Cerebellar cortex (tissue), 1 donor: ENCODE results near the gene ZNF687.

Experiments used
- DNase-seq: peaks from one replicate; pipeline ENCODE4 v3.0.0-alpha.2; 2015; ENCODE audit warnings: low spot score

ZNF687 gene

DNA sequence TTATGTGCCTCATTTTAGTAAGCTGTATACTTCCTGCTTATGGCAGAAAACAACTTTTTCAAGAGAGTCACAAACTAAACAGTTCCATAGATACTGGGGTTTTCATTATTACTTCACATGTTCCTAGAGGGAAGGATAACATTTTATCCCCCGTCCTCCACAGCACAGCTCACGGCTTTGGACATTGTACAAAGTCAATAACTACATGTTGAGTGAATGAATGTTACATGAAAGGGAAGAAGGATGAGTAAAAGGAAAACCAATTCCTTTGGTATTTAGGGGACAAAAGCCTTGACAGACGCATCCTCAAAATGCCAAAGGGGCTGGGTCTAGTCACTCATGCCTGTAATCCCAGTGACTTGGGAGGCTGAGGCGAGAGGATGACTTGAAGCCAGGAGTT, 30.3 kb downstream of the ZNF687 start:
- no peak for DNase-seq

GRCh38 chr1:151312826-151313225, 30.7 kb downstream of the ZNF687 start:
- DNase-seq, result no peak

DNA sequence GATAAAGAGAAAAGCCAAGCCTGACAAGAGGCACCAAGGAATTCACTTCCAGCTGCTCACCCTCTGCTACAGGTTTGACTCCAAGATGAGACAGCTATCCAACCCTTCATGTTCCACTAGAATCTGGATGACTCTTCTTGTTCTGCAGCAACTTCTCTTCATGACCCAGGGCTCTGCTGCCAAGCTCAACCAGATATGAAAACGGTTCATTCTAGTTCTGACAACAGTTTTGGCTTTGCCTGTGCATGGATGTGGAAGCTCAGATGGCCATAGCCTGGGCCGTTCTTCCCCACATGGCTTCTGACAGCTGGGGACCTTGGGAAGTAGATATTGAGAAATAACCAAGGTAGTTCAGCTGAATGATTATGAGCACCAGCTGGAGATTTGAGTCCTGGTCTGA, 31.4 kb downstream of the ZNF687 start:
- no peak for DNase-seq

- DNase-seq, result peak; percentile 25
These were observed 32.2 kb downstream of the ZNF687 start for GRCh38 chr1:151314137-151314875.

- DNase-seq, result no peak
These were observed 33.6 kb downstream of the ZNF687 start for GRCh38 chr1:151315565-151316235.

- DNase-seq, result no peak
These were observed 36.9 kb downstream of the ZNF687 start for GRCh38 chr1:151318975-151319374.

DNA sequence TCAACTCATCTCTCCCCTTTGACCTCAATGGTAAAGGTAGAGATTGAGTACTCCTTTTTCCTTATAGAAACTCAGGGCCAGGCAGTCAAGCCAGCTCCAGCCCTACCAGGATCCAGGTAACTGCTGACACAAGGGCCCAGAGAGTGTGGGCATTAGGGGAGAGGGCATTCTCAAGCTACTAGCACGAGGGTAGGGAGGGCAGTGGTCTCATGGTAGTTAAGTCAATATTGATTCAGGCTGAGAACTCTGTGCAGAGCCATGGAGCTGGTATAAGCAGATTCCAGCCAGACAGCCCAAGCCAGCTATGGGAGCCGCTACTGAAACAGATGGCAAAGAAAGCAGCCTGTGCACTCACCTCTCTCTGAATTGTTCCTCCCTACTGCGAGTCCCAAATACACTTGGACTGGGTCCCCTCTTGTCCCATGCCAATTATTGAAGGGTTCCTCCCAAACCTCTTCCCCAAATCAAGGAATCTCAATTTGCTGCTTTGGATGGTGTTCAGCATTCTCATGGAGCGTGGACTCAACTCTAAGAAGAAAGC, 42.4 kb downstream of the ZNF687 start:
- DNase-seq, result peak; percentile 83

DNA sequence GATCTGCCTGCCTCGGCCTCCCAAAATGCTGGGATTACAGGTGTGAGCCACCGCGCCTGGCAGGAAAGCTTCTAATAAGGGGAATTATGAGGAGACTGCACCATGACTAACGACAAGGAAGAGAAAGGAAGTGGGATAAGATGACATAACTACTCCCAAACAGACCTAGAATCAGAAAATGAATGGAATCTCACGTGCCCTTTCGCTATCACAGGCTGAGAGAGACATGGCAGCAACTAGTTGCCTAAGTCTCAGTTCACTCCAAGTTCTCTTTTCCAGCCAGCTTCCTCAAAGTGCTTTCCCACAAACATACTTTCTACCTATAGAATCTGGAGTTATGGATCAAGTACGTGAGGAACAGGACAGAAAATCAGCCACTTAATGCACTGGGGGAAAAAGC, 43.1 kb downstream of the ZNF687 start:
- no peak for DNase-seq

GRCh38 chr1:151325646-151326429, 43.7 kb downstream of the ZNF687 start:
- DNase-seq, result no peak

- DNase-seq, result peak; percentile 42
These were observed 44.6 kb downstream of the ZNF687 start for GRCh38 chr1:151326619-151327222.

- DNase-seq, result peak; percentile 99
These were observed 45.3 kb downstream of the ZNF687 start, which contains the start of gene PI4KB for GRCh38 chr1:151327223-151327902. PI4KB (minus strand) TSS chr1:151327416; CDS start chr1:151316481, 10,935 bp downstream.

DNA sequence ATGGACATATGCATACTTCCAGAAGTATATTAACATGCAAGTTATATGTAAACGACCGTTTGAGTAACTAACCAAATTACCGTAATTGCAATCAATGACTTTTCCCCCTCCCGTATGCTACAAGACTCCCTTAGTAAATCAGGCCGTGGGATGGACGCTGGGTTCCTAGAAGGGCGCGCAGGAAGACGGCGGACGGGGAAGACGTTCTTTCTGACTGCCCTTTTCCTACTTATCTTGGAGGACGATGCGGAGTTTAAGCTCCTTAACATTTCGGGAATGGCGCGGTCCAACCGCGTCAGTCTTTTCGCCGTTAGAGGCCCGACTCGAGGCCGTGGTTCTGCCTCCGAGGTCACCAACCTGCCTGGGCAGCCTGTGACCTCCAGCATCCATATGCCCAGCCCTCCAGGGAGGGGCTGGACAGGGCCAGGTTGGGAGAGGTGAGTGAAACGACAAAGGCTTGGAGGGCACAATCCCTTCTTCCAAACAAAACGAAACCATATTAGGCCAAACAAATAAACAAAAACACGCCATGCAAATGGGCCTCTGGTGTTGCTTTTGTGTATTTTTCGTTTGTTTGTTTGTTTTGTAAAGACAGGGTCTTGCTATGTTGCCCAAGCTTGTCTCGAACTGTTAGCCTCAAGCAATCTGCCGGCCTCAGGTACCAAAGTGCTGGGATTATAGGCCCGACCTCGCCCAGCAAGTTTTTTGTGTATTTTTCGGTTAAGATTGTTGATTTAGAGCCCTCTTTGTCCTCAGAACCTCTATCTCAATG, 46.0 kb downstream of the ZNF687 start:
- no peak for DNase-seq

- no peak for DNase-seq
These were observed 52.7 kb downstream of the ZNF687 start for GRCh38 chr1:151334822-151335221.

DNA sequence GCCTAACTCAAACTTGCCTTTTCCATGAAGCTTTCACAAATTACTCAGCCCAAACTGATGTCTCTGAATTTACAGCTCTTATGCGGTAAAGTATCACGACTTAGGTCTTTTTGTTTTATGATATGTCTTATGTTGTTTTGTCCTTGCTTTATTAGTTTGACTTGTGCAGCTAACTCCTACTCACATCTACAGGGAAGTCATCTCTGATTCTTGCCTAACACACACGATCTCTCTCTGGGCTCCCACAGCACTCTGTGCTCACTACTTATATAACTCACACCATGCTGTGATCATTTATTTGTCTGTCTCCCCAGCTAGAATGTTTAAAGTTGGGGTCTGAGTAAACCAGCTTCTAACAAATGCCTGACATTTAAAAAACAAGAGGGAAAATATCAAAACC, 54.5 kb downstream of the ZNF687 start:
- no peak for DNase-seq

GRCh38 chr1:151340870-151341754, 59.0 kb downstream of the ZNF687 start:
- peak; percentile 94 for DNase-seq
